Measurements from ENCODE around the gene NAT10.

Gene NAT10

DNA sequence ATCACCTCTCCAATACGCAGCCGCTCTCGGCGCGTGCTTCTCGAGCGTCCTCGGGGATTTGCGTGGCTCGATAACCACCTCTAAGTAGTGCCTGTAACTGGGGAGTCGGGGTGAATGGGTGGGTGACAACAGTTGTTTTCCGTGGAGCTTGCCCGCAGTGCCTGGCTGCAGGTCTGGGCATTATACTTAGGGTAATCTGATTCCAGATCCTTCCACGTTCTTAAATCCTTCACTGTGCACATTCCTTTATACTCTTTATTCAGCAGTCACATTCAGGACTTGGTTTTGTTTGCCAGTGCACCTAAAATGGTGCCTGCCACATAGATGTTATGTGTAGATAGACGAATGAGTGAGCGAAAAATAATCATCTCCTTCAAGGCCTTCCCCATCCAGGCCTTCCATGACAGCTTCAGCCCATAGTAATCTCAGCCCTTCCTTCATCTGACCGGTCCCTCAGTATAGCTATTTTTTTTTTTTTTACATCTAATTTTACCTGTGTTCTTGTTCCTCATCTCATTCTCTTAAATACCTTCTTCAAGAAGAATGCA lies 602 bp downstream of the NAT10 start:
- peak in 1 of 3 donors; percentile 11 for DNase-seq (ENCODE audit: low read depth in 3 of 3)

DNA sequence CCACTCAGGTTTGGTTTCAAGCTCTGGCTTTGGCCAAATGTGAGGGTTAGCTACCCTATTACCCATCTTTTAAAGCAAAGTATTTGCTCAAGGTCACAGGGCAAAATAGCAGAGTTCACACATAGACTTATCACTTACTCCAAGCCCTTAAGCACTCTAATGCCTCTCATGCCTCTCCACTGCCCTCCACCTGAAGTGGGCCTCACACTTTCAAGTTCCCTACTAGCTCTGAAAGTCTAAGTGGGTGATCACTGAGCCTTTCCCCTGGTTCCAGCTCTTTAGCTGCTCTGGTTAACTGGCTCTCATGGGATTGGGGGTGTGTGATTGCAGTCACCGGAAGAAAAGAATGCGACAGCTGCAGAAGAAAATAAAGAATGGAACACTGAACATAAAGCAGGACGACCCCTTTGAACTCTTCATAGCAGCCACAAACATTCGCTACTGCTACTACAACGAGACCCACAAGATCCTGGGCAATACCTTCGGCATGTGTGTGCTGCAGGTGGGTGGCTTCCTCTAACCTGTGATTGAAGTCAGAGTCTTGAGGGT lies 6.4 kb downstream of the NAT10 start:
- DNase-seq (ENCODE audit: low read depth in 3 of 3), result no peak

- DNase-seq (ENCODE audit: low read depth in 3 of 3), result no peak
These were observed 8.6 kb downstream of the NAT10 start for GRCh38 chr11:34114014-34114413.

GRCh38 chr11:34114471-34114870 lies 9.0 kb downstream of the NAT10 start:
- no peak for DNase-seq (ENCODE audit: low read depth in 3 of 3)

DNA sequence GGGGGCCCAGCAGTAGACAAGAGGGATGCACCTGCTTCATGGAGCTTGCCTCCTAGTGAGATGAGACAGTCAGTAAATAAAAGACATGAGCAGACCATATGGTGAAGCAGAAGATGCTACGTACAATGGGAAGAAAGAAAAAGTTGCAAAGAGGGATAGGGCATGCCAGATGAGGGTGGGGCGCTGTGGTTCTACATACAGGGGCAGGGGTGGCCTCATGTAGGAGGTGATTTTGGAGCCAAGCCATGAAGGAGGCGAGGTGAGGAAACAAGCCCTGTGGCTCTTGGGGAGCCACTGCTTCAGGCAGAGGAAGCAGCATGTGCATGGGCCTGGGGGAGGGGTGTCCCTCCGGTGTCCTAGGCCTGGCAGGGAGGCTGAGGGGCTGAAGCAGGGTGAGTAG lies 15.2 kb downstream of the NAT10 start:
- DNase-seq (ENCODE audit: low read depth in 3 of 3), result no peak

DNA sequence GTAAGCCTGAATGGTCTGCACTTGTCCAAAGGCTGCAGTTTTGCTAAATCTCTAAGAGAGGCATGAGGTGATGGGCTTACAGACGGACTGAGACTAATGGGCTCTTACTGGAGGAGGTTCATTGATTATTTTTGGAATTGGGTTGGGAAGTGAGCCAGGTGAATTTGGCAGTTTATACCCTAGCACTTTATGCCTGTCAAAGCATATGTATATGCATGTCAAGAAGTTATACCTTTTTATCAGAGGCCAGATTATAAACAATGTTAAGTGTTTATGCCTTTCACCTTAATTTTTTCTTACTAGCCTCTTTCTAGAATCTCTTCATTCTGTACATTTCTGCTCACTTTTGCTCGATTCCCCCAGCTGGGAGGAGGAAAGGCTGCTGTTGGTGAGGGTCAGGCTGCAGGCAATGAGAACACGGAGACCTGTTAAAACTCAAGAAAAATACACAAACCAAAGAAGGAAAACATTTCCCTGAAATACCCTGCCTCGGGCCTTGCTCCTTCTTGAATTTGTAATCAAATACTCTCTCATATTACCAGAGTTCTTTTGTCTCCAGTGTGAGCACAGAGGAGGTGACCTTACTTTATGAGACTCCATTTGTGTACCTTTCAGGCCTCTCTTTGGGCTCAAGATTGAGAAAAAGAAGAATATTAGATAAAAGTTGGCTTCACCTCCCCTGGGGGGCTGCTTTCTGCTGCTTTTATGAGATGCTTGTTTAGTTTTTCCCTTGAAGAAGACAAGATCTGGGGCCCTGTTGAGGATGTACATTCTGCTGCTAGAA lies 19.6 kb downstream of the NAT10 start:
- DNase-seq (ENCODE audit: low read depth in 3 of 3), result no peak

DNA sequence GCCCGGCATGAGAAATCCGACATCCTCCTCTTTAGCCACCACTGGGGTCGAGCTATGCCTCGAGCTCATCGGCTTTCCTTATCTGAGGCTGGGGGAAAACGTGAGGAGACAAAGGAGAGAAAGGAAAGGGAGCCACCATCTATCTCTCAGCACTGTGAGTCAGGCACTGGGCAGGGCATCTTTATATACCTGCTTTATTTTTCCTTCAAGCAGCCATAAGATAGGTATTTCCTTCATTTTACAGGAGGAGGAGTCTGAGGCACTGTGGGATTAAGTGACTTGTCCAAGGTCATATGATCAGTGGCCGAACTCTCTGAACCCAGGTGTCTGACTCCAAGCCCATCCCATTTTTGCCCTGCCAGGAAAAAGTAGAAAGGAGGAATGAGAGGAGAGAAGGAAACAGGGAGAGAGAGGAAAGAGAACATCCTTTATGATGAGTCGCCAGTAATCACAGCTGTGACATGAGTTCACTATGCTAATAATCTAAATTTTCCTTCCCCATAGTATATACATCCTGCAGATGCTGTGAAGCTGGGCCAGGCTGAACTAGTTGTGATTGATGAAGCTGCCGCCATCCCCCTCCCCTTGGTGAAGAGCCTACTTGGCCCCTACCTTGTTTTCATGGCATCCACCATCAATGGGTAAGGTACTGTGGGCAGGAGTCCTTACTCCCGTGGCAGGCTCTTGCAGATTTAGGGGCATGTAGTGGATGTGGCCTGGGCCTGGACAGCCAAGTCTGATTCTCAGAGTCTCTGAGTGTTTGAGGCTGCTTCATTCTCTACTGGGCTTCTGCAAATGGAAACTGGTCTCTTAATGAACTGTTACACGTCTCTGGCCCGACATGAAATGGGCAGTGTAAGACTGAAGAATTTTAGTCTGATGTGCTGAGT lies 21.8 kb downstream of the NAT10 start:
- DNase-seq (ENCODE audit: low read depth in 3 of 3), result no peak

GRCh38 chr11:34128824-34129223 lies 23.4 kb downstream of the NAT10 start:
- DNase-seq (ENCODE audit: low read depth in 3 of 3), result no peak

DNA sequence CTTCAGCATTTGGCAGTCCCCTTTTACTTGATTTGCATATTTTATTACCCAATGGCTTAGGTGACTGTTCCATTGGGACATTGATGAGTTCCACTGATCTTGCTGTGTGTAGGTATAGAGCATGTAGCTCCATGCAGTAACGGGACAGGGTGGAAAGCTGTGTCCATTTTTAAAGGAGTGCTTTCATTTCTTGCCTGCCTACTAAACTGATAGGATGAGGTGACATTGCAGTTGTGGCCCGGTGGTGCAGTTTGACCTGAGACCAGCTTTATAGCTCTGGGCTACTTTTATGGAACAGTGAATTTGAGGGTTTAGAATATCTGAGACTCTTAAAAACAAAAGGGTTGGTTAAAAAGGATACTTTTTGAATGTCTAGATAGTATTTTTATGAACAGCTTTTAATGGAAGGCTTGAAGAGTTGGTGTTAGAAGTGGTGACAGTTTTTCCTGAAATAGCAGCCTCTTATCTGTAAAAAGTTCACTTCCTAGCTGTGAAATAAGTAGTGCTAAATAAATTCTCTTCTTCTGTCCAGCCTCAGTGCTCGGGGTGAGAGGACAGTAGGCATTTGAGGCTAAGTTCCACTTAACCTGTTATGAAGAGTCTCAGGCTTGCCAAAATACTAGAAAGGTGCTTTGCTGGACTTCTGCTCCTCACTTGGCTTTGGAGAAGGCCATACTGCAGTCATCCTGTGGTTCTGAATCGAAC lies 27.0 kb downstream of the NAT10 start:
- DNase-seq (ENCODE audit: low read depth in 3 of 3), result no peak

- DNase-seq (ENCODE audit: low read depth in 3 of 3), result no peak
These were observed 29.3 kb downstream of the NAT10 start for GRCh38 chr11:34134765-34135164.

- DNase-seq (ENCODE audit: low read depth in 3 of 3), result no peak
These were observed 30.0 kb downstream of the NAT10 start for GRCh38 chr11:34135439-34135838.

GRCh38 chr11:34136420-34136819 lies 31.0 kb downstream of the NAT10 start:
- DNase-seq (ENCODE audit: low read depth in 3 of 3), result no peak

DNA sequence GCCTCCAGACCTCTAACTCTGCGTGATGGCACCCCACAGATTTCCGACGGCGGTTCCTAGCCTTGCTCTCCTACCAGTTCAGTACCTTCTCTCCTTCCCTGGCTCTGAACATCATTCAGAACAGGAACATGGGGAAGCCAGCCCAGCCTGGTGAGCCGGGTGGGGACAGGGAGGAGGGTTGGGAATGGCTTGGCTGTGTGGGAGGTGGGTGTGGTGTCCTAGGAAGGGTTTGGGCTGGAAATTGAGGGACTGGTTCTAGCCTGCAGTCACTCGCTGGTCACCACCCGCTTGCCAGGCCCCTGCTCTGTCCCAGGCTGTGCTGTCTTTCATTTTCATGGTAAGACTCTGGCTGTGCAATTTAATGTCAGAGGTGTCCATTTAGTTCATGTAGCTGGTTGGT lies 33.9 kb downstream of the NAT10 start:
- no peak for DNase-seq (ENCODE audit: low read depth in 3 of 3)

GRCh38 chr11:34140149-34140548 lies 34.7 kb downstream of the NAT10 start:
- no peak for DNase-seq (ENCODE audit: low read depth in 3 of 3)

DNA sequence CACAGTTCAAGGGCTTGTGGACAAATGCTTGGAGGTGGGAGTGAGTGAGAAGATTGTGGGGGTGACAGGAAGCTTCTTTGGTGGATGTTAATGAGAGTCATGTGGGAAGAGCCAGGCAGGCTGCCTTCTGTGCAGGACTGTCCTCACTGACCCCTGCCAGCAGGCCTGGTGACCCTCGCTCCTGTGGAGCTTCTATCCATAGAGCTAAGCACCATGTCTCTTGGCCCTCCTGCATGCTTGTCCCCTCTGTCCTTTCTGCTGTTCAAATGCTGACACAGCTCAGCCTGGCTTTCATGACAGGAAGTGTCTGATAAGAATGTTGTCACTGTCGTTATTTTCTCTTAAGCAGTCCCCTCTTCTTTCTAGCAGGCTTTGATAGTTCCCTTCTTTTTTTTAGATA lies 37.6 kb downstream of the NAT10 start:
- DNase-seq (ENCODE audit: low read depth in 3 of 3), result no peak

DNA sequence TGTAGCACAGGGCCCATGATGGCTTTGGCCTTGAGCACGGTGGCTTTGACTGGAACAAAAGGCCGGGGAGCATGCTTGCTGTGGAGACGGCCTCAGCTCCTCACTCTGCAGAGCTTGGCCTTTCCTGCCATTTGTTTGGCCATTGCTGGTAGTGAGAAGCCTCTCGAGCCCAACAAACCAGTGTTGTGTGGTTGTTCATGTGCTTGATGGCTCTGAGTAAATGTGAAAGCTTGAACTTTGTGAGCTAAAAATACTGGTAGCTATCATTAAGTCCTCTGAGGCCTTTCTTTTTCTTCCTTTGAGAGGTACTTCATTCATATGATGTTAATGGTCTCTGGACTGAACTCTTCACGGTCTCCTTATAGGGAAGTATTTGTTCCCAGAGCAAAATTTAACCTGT lies 39.6 kb downstream of the NAT10 start:
- no peak for DNase-seq (ENCODE audit: low read depth in 3 of 3)

DNA sequence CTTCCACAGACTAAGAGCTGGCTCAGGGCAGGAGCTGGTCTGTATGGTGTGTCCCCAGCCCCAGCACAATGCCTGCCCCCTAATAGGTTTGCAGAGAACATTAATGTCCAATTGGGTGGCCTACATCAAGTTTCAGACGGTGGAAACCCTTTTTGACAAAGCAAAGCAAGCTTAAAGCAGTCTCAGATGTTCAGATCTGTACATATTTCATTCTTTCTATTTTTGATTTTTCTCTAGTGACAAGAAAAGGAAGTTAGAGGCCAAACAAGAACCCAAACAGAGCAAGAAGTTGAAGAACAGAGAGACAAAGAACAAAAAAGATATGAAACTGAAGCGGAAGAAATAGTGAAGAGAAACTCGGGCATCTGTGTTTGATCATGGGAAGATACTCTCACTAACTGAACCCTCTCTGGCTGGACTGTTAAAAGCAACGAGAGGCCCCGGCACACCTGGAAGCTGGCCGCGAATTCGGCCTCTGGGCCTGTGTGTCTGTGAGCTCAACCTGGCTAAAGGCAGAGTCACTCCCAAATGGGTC lies 40.5 kb downstream of the NAT10 start:
- no peak for DNase-seq (ENCODE audit: low read depth in 3 of 3)

- DNase-seq (ENCODE audit: low read depth in 3 of 3), result no peak
These were observed 41.0 kb downstream of the NAT10 start for GRCh38 chr11:34146411-34146810.

GRCh38 chr11:34146866-34147265 lies 41.4 kb downstream of the NAT10 start:
- no peak for DNase-seq (ENCODE audit: low read depth in 3 of 3)

GRCh38 chr11:34147581-34147980 lies 42.2 kb downstream of the NAT10 start:
- no peak for DNase-seq (ENCODE audit: low read depth in 3 of 3)

DNA sequence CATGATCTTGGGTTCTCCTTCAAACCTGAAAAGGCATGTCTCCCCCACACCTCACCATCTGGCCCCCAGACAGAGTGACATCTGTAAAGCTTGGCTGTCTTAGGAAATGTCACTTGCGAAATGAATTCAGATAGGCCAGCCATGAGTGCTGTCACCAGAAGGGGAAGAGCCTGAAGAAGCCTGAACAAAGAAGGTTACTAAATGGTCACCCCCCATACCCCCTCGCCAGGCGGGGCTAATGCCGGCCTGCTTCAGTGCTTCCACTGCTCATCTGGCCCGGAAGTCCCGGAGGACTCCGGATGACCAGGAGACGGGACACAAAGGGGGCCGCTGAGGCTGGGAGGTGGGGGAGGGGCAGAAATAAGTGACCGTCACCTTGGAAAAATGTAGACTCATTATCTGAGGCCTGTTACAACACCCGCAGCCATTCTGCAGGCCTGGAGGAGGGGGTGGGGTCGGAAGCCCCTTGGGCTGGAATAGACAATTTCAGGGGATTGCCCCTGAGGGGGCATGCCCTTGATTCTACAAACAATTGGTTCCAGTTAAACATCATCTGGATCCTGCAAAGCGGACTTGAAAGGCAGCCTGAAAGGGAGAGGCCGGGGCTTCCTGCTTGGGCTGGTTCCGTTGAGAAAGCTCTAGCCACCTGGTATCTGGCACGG lies 43.2 kb downstream of the NAT10 start:
- DNase-seq (ENCODE audit: low read depth in 3 of 3), result no peak
